ENCODE measurements around the gene TMUB2. TPM values are rescaled to one million over a fixed set of nuclear protein-coding genes. Genes with fewer than 3 reads are reported as not detected.
A peak's percentile ranks its signal among the peaks of the same experiment; 100 is the strongest.

The TMUB2 gene
- total and polyA plus RNA-seq, 3 donors from 2014 or later: 60.0 to 76.7 (median 63.1) TPM

DNA sequence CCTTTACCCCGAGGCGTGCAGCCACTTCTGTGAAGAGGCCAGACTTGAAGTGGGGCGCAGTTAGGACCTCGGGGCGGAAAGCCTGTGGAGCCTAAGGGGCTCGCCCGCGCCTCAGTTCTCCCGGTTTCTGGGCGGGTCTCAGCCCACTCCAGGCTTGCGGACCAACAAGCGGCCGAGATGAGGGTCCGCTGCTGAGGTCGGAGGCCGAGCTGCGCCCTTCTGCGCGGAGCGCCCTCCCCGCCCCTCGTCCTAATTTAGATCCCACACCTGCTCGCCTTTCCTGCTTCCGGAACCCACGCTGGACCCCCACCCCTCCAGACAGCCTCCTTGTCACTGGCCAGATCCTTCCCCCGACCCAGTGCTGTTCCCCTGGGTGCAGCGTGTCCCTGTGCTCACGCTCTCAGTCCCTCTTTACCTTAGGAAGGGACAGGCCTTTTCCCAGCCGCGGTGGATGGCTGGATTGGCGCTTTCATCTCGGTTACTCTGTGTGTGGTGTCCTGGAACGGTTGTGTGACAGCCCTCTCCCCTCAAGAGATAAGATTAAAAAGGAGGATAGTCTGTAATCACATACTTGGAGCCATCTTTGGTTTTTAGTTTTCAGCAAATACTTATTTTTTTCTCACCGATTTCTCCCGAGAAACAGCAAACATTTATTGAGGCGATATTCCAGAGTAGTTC is 13.8 kb downstream of the TMUB2 start:
- TF ChIP-seq POLR2A (IDR thresholded peaks at IDR 0.05): no peak
- TF ChIP-seq, protein P1, sequence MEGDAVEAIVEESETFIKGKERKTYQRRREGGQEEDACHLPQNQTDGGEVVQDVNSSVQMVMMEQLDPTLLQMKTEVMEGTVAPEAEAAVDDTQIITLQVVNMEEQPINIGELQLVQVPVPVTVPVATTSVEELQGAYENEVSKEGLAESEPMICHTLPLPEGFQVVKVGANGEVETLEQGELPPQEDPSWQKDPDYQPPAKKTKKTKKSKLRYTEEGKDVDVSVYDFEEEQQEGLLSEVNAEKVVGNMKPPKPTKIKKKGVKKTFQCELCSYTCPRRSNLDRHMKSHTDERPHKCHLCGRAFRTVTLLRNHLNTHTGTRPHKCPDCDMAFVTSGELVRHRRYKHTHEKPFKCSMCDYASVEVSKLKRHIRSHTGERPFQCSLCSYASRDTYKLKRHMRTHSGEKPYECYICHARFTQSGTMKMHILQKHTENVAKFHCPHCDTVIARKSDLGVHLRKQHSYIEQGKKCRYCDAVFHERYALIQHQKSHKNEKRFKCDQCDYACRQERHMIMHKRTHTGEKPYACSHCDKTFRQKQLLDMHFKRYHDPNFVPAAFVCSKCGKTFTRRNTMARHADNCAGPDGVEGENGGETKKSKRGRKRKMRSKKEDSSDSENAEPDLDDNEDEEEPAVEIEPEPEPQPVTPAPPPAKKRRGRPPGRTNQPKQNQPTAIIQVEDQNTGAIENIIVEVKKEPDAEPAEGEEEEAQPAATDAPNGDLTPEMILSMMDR (IDR thresholded peaks at IDR 0.05): no peak
- Histone ChIP-seq H3K4me1 (peaks cover 16% of the 10 kb centered on the region), H3K27me3 (no peaks in the 10 kb centered on the region), H3K27ac (peak overlapping the region; percentile 97 to 100), H3K36me3 (ENCODE audit: low read depth, missing control alignments) (no peaks in the 10 kb centered on the region), H3K4me3 (peak overlapping the region; percentile 94 to 100), H3K9me3 (no peaks in the 10 kb centered on the region)
- DNase-seq: peak; percentile 41
- WGBS, 2 donors: 3 to 5% methylated on average over 21 to 36 of the region's 36 CpGs
- intact Hi-C loops (cut with DNase I; ENCODE audit: low total_unique reads): no loop called here

DNA sequence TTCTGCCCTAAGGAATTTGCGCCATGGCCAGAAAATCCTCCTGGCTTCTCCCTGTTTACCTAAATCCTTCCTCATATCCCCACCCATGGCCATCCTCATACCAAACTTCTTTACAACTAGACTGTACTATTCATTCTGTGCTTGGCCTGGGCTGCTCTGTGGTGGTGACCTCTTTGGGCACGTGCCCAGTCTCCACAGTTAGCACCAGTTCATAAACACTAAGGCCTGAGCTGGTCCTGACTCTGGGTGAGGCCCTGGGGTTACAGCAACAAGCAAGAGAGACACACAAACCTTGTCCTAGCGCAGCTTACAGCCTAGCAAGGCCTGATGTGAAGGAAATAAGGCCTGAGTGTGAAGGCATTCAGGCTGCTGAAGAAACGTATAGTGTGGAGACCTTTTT is 16.0 kb downstream of the TMUB2 start:
- no peaks in the 10 kb centered on the region for H3K9me3 ChIP-seq
- intact Hi-C loops (cut with DNase I; ENCODE audit: low total_unique reads): no loop called here
- H3K4me1 ChIP-seq: peaks cover 11% of the 10 kb centered on the region
- no peak for TF ChIP-seq POLR2A (IDR thresholded peaks at IDR 0.05)
- TF ChIP-seq, protein P1 (IDR thresholded peaks at IDR 0.05): no peak
- H3K4me3 ChIP-seq: no peak overlapping the region
- DNase-seq: no peak
- H3K27me3 ChIP-seq: no peaks in the 10 kb centered on the region
- WGBS, 2 donors: 79 to 94% methylated on average over 4 of the region's 4 CpGs
- H3K27ac ChIP-seq: no peak overlapping the region
- H3K36me3 ChIP-seq (ENCODE audit: low read depth, missing control alignments): no peaks in the 10 kb centered on the region

DNA sequence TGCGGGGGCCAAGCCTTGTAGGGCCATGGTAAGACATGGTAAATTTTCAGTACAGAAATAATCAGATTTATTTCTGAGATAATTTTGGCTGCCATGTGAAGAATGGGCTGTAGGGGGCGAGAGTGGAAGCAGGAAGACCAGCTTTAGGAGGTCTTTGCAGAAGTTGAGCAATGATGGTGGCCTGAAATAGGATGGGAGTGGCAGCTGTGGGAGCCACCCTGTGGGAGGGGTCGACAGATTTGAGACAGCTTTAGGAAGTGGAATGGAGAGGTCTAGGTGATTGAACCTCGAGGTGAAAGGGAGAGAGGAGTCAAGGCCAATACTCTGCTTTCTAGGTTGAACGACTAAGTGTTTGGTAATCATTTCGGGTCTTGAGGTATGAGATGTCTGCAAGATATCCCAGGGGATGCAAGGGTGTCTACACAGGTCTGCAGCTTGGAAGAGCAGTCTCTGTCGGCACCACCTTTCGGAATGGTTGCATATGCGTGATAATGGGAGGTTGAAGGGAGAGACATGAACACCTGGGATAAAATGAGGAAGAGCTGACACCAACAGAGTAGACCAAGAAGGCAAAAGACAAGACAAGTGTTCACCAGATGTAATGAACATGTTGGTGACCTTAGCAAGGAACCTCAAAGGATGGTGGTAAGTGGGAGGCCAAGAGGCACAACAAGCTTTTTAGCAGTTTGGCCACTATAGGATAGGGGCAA is 17.1 kb downstream of the TMUB2 start:
- 66 to 69% methylated on average over 9 of the region's 9 CpGs for WGBS, 2 donors

DNA sequence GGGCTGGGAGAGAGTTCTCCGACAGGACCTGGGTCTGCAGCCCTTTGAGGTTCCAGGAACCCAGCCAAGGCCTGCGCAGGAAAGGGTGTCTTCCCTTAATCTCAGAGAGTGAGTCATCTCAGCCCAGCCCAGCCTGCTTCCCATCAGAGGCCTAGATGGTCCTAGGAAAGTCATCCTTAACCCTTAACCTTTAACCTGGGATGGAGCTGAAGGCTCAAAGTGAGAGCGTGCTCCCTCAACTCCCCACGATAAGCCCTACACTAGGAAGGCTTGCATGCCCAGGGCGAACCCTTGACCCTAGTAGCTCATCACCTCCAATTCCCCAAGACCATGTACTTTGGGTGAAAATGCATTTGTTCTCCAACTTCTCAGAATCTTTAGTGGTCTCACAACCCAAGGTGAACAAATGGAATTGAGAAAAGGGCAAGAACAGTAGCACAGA is 17.7 kb downstream of the TMUB2 start:
- H3K27ac ChIP-seq: no peak overlapping the region
- peaks cover 5% of the 10 kb centered on the region for H3K36me3 ChIP-seq (ENCODE audit: low read depth, missing control alignments)
- 49 to 67% methylated on average over 5 of the region's 5 CpGs for WGBS, 2 donors
- H3K4me1 ChIP-seq: no peaks in the 10 kb centered on the region
- intact Hi-C loops (cut with DNase I; ENCODE audit: low total_unique reads): no loop called here
- no peaks in the 10 kb centered on the region for H3K9me3 ChIP-seq
- H3K4me3 ChIP-seq: no peak overlapping the region
- DNase-seq: no peak
- no peaks in the 10 kb centered on the region for H3K27me3 ChIP-seq
- TF ChIP-seq POLR2A (IDR thresholded peaks at IDR 0.05): no peak
- TF ChIP-seq, protein P1 (IDR thresholded peaks at IDR 0.05): no peak

More for the DNA sequence above, 17.1 kb downstream of the TMUB2 start:
- no peaks in the 10 kb centered on the region for H3K9me3 ChIP-seq
- intact Hi-C loops (cut with DNase I; ENCODE audit: low total_unique reads): no loop called here
- TF ChIP-seq, protein P1 (IDR thresholded peaks at IDR 0.05): peak; percentile 29 to 53 (median 50)
- TF ChIP-seq POLR2A (IDR thresholded peaks at IDR 0.05): no peak
- no peak overlapping the region for H3K4me3 ChIP-seq
- DNase-seq: no peak
- peaks cover 5% of the 10 kb centered on the region for H3K36me3 ChIP-seq (ENCODE audit: low read depth, missing control alignments)
- H3K27me3 ChIP-seq: no peaks in the 10 kb centered on the region
- H3K27ac ChIP-seq: no peak overlapping the region
- H3K4me1 ChIP-seq: no peaks in the 10 kb centered on the region

Data from testis (tissue), 3 donors.